ENCODE data around the gene RHNO1. TPM values are rescaled to one million over a fixed set of nuclear protein-coding genes. Genes with fewer than 3 reads are reported as not detected.

RHNO1 gene
- total and polyA plus RNA-seq, 2 of the 13 experiments (the other 11 are each of a cell fraction or from before 2014, with no cell fraction given): 27.2 to 49.6 TPM

- Histone ChIP-seq H3K9ac (ENCODE audit: insufficient read depth, low read depth, low read length) (no peak overlapping the region), H3K36me3 (replicated peaks in 1 of 2; ENCODE audit: control insufficient read depth in 1 of 2, insufficient read depth in 2 of 2, low read length in 2 of 2) (no peaks in the 10 kb centered on the region; a peak in 1 of 5 replicates), H4K20me1 (ENCODE audit: insufficient read depth, low read length) (no peaks in the 10 kb centered on the region), H3K79me2 (ENCODE audit: insufficient read depth, low read length) (no peaks in the 10 kb centered on the region), H3K9me3 (ENCODE audit: low read length) (no peaks in the 10 kb centered on the region), H3K4me1 (ENCODE audit: insufficient read depth, low read length) (no peaks in the 10 kb centered on the region), H3K27ac (ENCODE audit: extremely low read length, insufficient read depth, low read length) (no peak overlapping the region), H3K27me3 (ENCODE audit: control insufficient read depth in 1 of 2, insufficient read depth in 2 of 2, low read length in 2 of 2) (no peaks in the 10 kb centered on the region), H2AFZ (ENCODE audit: low read length) (no peak overlapping the region), H3K4me2 (ENCODE audit: low read depth, low read length) (no peak overlapping the region), H3K4me3 (replicated peaks in 1 of 3; ENCODE audit: insufficient read depth in 1 of 3, low read depth in 2 of 3, low read length in 3 of 3) (no peak overlapping the region)
- intact Hi-C loops (cut with micrococcal nuclease; ENCODE audit: unreplicated experiment): no loop called here
- in situ Hi-C loops (cut with HindIII; ENCODE audit: extremely low pct_ligation_motif_present, low pct_unique_long_range_greater_than_20kb): no loop called here
- CTCF ChIA-PET (ENCODE audit: low intra/inter-chr PET ratio, low total read pairs): no interaction called here
- WGBS (ENCODE audit: low lambda C conversion rate): 93% methylated on average over 5 of the region's 5 CpGs
- DNase-seq (ENCODE audit: low spot score) (no peak), FAIRE-seq (no peak), ATAC-seq (no peak)
- POLR2A ChIA-PET: interaction anchor here (0.6 kb wide), 1 partner anchor 16 kb away, joined by 3 read pairs; no protein-coding TSS in a partner anchor
- TF ChIP-seq ZNF660 (CRISPR knock-in tag; IDR thresholded peaks at IDR 0.05; ENCODE audit: borderline replicate concordance, low read depth): no peak
- TF ChIP-seq ZFP36 (IDR thresholded peaks at IDR 0.05; ENCODE audit: borderline replicate concordance, low read depth, low read length, partially characterized antibody): no peak
- no peak for TF ChIP-seq ZNF639 (CRISPR knock-in tag; conservative IDR thresholded peaks at IDR 0.05)
- no peak for TF ChIP-seq ZFP1 (CRISPR knock-in tag; IDR thresholded peaks at IDR 0.05)
- no peak for TF ChIP-seq U2AF2 (IDR thresholded peaks at IDR 0.05; ENCODE audit: low read depth, low read length)
- TF ChIP-seq ZSCAN31 (CRISPR knock-in tag; IDR thresholded peaks at IDR 0.05; ENCODE audit: low read depth): no peak
- TF ChIP-seq ZNF44 (CRISPR knock-in tag; IDR thresholded peaks at IDR 0.05): no peak
- no TSS peak for BruUV-seq (replicated peaks)
These were observed 43.7 kb upstream of the RHNO1 start for GRCh38 chr12:2833327-2833726.

GRCh38 chr12:2833810-2834209 is 43.2 kb upstream of the RHNO1 start:
- in situ Hi-C loops (cut with HindIII; ENCODE audit: extremely low pct_ligation_motif_present, low pct_unique_long_range_greater_than_20kb): no loop called here
- POLR2A ChIA-PET: interaction anchor here (0.6 kb wide), 2 partner anchors 16 to 67 kb away, joined by 3 read pairs; no protein-coding TSS in a partner anchor
- no peak for FAIRE-seq
- TF ChIP-seq ZSCAN29 (CRISPR knock-in tag; conservative IDR thresholded peaks at IDR 0.05) (no peak), RFX5 (IDR thresholded peaks at IDR 0.05; ENCODE audit: low read depth, low read length) (no peak), TFAP4 (IDR thresholded peaks at IDR 0.05; ENCODE audit: borderline replicate concordance, low read depth) (no peak), ZNF512 (CRISPR knock-in tag; IDR thresholded peaks at IDR 0.05) (no peak), CREBL2 (CRISPR knock-in tag; IDR thresholded peaks at IDR 0.05; ENCODE audit: borderline replicate concordance) (no peak), RELA (CRISPR knock-in tag; IDR thresholded peaks at IDR 0.05) (no peak), SIX1 (CRISPR knock-in tag; IDR thresholded peaks at IDR 0.05; ENCODE audit: borderline replicate concordance) (no peak), NKX3-1 (CRISPR knock-in tag; IDR thresholded peaks at IDR 0.05) (no peak), NONO (IDR thresholded peaks at IDR 0.05) (no peak), NONO (CRISPR knock-in tag; conservative IDR thresholded peaks at IDR 0.05) (no peak)

More at GRCh38 chr12:2833810-2834209, 43.2 kb upstream of the RHNO1 start:
- WGBS (ENCODE audit: low lambda C conversion rate): 91% methylated on average over 9 of the region's 9 CpGs
- intact Hi-C loops (cut with micrococcal nuclease; ENCODE audit: unreplicated experiment): no loop called here
- Histone ChIP-seq H3K27me3 (ENCODE audit: control insufficient read depth in 1 of 2, insufficient read depth in 2 of 2, low read length in 2 of 2) (no peaks in the 10 kb centered on the region), H3K4me3 (replicated peaks in 1 of 3; ENCODE audit: insufficient read depth in 1 of 3, low read depth in 2 of 3, low read length in 3 of 3) (no peak overlapping the region), H3K36me3 (replicated peaks in 1 of 2; ENCODE audit: control insufficient read depth in 1 of 2, insufficient read depth in 2 of 2, low read length in 2 of 2) (no peaks in the 10 kb centered on the region; a peak in 2 of 5 replicates), H3K9me3 (ENCODE audit: low read length) (no peaks in the 10 kb centered on the region), H3K4me2 (ENCODE audit: low read depth, low read length) (no peak overlapping the region), H3K4me1 (ENCODE audit: insufficient read depth, low read length) (no peaks in the 10 kb centered on the region), H3K27ac (ENCODE audit: extremely low read length, insufficient read depth, low read length) (no peak overlapping the region), H2AFZ (ENCODE audit: low read length) (no peak overlapping the region), H3K9ac (ENCODE audit: insufficient read depth, low read depth, low read length) (no peak overlapping the region), H4K20me1 (ENCODE audit: insufficient read depth, low read length) (no peaks in the 10 kb centered on the region), H3K79me2 (ENCODE audit: insufficient read depth, low read length) (no peaks in the 10 kb centered on the region)
- CTCF ChIA-PET (ENCODE audit: low intra/inter-chr PET ratio, low total read pairs): no interaction called here
- ATAC-seq (no peak), DNase-seq (ENCODE audit: low spot score) (no peak)
- no TSS peak for BruUV-seq (replicated peaks)
